Measurements from ENCODE around the gene HS3ST2. TPM values are rescaled to one million over a fixed set of nuclear protein-coding genes. Genes with fewer than 3 reads are reported as not detected.
"Not testable (repeated sequence)": the region's sequence is repeated elsewhere in the genome, so short reads cannot be mapped to it uniquely, and the experiment has no call there.

The HS3ST2 gene
- total RNA-seq, 1 experiment from 2014 or later = 0.61 TPM

DNA sequence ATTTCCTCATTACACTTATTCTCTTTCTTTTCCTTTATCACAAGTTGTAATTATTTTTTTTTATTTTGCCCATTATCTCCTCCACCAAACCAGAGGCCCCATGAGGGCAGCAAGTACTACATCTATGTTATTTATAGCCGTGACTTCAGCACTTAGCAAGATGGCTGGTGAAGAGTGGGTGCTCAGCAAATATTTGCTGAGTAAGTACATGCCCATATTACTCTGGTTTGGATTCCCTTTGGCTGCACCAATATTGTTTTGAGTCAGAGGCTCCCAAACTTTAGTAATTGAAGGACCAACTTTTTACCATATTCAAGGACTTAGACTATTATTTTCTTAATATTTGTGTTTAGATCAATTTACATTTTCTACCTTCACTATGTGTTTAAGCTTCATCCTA, 83.2 kb downstream of the HS3ST2 start (continued):
- no peak for TF ChIP-seq OVOL2 (CRISPR knock-in tag; IDR thresholded peaks at IDR 0.05; ENCODE audit: borderline replicate concordance)

DNA sequence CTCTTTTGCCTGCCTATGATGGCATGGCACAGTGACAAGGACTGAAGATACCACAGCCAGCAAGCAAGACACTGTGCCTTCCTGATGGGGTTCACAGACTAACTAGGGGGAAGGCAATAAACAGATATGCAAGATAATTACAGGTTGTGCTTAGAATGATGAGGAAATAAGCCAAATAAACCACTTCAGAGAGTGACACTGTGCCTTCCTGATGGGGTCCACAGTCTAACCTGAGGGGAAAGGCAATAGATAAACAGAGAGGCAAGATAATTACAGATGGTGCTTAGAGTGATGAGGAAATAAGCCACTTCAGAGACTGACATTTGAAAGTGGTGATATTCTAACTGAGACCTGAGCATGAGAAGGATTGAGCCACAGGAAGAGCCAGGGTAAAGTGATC, 84.2 kb downstream of the HS3ST2 start:
- ATAC-seq (no peak), DNase-seq (ENCODE audit: low spot score) (no peak)
- H3K4me1 Mint-ChIP-seq = no peaks in the 10 kb centered on the region
- H3K27ac Mint-ChIP-seq = no peak overlapping the region
- POLR2A ChIA-PET = no interaction called here
- no peak for TF ChIP-seq NFE2L1 (CRISPR knock-in tag; IDR thresholded peaks at IDR 0.05)
- TF ChIP-seq TCF7 (CRISPR knock-in tag; IDR thresholded peaks at IDR 0.05; ENCODE audit: low read depth) = no peak
- no peak for TF ChIP-seq TEAD4 (CRISPR knock-in tag; IDR thresholded peaks at IDR 0.05)
- TF ChIP-seq HMGA2 (CRISPR knock-in tag; IDR thresholded peaks at IDR 0.05) = no peak
- TF ChIP-seq, protein P1, sequence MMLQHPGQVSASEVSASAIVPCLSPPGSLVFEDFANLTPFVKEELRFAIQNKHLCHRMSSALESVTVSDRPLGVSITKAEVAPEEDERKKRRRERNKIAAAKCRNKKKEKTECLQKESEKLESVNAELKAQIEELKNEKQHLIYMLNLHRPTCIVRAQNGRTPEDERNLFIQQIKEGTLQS (CRISPR knock-in tag; conservative IDR thresholded peaks at IDR 0.05) = no peak
- no peak for TF ChIP-seq ELF4 (CRISPR knock-in tag; IDR thresholded peaks at IDR 0.05; ENCODE audit: low read depth)
- TF ChIP-seq FOXP1 (CRISPR knock-in tag; IDR thresholded peaks at IDR 0.05; ENCODE audit: borderline replicate concordance) = no peak
- no peak for TF ChIP-seq CREB1 (CRISPR knock-in tag; IDR thresholded peaks at IDR 0.05)
- TF ChIP-seq NR2C2 (CRISPR knock-in tag; IDR thresholded peaks at IDR 0.05) = no peak
- no peak for TF ChIP-seq RORB (CRISPR knock-in tag; IDR thresholded peaks at IDR 0.05)
- no peak for TF ChIP-seq E2F5 (CRISPR knock-in tag; IDR thresholded peaks at IDR 0.05)
- no peak for TF ChIP-seq GTF2I (CRISPR knock-in tag; conservative IDR thresholded peaks at IDR 0.05)
- no peak for TF ChIP-seq IRF1 (CRISPR knock-in tag; IDR thresholded peaks at IDR 0.05)
- TF ChIP-seq ZNF219 (CRISPR knock-in tag; IDR thresholded peaks at IDR 0.05; ENCODE audit: borderline replicate concordance) = no peak
- no peaks in the 10 kb centered on the region for H3K27me3 Mint-ChIP-seq (ENCODE audit: low read depth)
- no peak overlapping the region for H3K4me3 Mint-ChIP-seq
- CTCF ChIA-PET = interaction anchor here (0.6 to 4.2 kb wide), 36 partner anchors 7 to 537 kb away, joined by 3 to 138 read pairs (median 8); partner anchors contain the start of genes HS3ST2 and USP31
- no peaks in the 10 kb centered on the region for H3K9me3 Mint-ChIP-seq
- no peaks in the 10 kb centered on the region for H3K36me3 Mint-ChIP-seq

DNA sequence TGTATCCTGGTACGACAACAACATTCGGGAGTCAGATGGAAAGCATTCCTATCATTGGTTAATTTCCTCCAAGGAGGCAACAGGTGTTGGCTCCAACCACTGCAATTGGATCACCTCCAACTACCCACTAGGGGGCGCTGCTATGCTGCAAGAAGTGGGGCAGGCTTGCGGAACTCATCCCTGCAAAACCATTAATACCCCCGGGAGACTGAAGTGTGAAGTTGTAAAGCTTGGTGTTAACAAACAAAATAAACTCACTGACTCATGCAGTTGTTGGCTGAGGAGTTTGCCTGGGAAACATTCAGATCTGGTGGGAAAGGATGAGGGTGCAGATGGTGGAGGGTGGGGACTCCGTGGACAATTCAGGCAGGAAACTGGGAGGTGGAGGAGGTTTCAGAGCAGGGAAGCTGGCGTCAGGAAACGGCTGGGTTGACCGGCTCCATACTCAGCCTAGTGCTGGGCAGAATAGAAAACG, 84.9 kb downstream of the HS3ST2 start:
- Mint-ChIP-seq H3K27ac (no peak overlapping the region), H3K4me3 (no peak overlapping the region), H3K36me3 (no peaks in the 10 kb centered on the region), H3K27me3 (ENCODE audit: low read depth) (no peaks in the 10 kb centered on the region), H3K9me3 (no peaks in the 10 kb centered on the region), H3K4me1 (no peaks in the 10 kb centered on the region)
- POLR2A ChIA-PET = interaction anchor here (0.6 to 0.9 kb wide), 2 partner anchors 37 to 161 kb away, joined by 3 to 4 read pairs; no protein-coding TSS in a partner anchor
- no peak for TF ChIP-seq SOX15 (CRISPR knock-in tag; IDR thresholded peaks at IDR 0.05)
- no peak for TF ChIP-seq ZNF138 (CRISPR knock-in tag; conservative IDR thresholded peaks at IDR 0.05)
- TF ChIP-seq ZBTB21 (CRISPR knock-in tag; IDR thresholded peaks at IDR 0.05; ENCODE audit: borderline replicate concordance) = 0 out of 2 replicates have a peak, but pooled peaks have one; percentile 30
- no peak for TF ChIP-seq MAX (CRISPR knock-in tag; IDR thresholded peaks at IDR 0.05)
- peak; percentile 94 for TF ChIP-seq CTCF (IDR thresholded peaks at IDR 0.05)
- no peak for TF ChIP-seq NFE2L1 (CRISPR knock-in tag; IDR thresholded peaks at IDR 0.05)
- DNase-seq (ENCODE audit: low spot score) (peak; percentile 91), ATAC-seq (peak; percentile 95)
- CTCF ChIA-PET = interaction anchor here (0.6 to 4.2 kb wide), 56 partner anchors 8 to 537 kb away, joined by 3 to 138 read pairs (median 5); partner anchors contain the start of genes HS3ST2, SCNN1B and USP31

DNA sequence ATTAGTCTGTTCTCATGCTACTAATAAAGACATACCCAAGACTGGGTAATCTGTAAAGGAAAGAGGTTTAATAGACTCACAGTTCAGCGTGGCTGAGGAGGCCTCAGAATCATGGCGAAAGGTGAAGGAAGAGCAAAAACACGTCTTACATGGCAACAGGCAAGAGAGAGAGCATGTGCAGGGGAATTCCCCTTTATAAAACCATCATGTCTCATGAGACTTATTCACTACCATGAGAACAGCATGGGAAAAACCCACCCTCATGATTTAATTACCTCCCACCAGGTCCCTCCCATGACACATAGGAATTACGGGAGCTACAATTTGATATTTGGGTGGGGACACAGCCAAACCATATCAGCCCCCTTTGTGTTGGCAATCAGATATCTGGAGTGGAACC, 85.6 kb downstream of the HS3ST2 start:
- not testable (repeated sequence) for DNase-seq (ENCODE audit: low spot score); H3K36me3 Mint-ChIP-seq; H3K4me1 Mint-ChIP-seq; H3K9me3 Mint-ChIP-seq; ATAC-seq; H3K4me3 Mint-ChIP-seq; H3K27me3 Mint-ChIP-seq (ENCODE audit: low read depth); H3K27ac Mint-ChIP-seq
- POLR2A ChIA-PET = interaction anchor here (0.6 to 0.9 kb wide), 2 partner anchors 38 to 160 kb away, joined by 3 to 4 read pairs; no protein-coding TSS in a partner anchor
- CTCF ChIA-PET = interaction anchor here (0.6 to 4.2 kb wide), 53 partner anchors 8 to 536 kb away, joined by 3 to 138 read pairs (median 5); partner anchors contain the start of genes HS3ST2, SCNN1B and USP31
